HG02678 (cell line): ENCODE measurements around the gene BMAL2.

Experiments
- ATAC-seq: cut with Tn5 transposase; IDR thresholded peaks from one replicate; pipeline ENCODE4 v1.9.1; 2021; ENCODE audit warnings: mild to moderate bottlenecking, moderate library complexity; ENCODE audit not compliant: unreplicated experiment

BMAL2 gene

DNA sequence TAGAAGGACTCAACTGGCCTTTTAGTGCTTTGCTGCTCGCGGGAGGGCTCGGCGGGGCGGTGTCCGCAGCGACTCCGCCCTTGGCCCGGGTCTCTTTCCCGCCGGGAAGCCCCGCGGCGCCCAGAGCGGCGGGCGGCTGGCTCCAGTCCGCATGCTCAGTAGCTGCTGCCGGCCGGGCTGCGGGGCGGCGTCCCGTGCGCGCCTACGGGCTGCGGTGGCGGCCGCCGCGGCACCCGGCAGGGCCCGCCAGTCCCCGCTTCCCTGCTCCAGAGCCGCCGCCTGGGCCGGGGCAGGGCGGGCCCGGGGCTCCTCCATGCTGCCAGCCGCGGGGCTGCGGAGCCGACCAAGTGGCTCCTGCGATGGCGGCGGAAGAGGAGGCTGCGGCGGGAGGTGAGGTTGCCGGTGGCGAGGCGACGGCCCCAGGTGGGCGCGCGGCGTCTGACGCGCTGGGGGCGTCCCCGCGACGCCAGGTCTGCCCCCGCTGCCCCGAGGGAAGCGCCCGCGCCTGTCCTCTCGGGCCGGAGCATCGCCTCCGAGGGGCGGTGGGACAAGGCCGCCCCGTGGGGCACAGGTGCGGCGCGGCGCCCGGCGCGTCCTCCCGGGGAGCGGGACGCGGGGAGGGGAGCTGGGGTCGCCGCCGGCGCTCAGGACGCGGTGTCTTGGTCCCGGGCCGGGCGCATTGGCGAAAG lies at the start of gene BMAL2:
Gene BMAL2, plus strand, starts transcription at position 123 of the 689 bp plus-strand sequence. Its CDS starts 237 bp downstream, at position 360.
- ATAC-seq: peak; percentile 43

GRCh38 chr12:27284021-27284420 lies 48.6 kb upstream of the BMAL2 start:
- ATAC-seq: no peak

- ATAC-seq: peak; percentile 61
Observed at GRCh38 chr12:27284751-27285150, 47.9 kb upstream of the BMAL2 start.

DNA sequence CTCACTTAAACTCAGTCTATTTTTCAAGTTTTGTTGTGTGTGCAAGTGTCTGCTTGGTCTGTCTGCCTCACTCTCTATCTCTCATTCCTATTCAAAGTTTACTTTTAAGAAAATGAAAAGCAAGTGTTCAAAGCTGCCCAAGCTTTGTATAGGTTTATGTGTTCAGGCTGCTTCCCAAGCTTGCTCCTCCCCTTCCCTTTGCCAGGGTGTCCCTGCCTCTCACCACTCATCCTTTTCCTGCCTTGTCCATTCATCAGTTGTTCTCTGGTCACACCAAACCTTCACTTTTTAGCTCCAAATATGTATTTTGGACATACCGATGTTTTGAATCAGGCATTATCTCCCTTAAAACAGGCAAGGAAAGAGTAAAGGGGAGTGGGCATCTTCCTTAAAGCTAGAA lies 47.2 kb upstream of the BMAL2 start:
- ATAC-seq: no peak

- ATAC-seq: no peak
Observed at GRCh38 chr12:27289414-27289813, 43.2 kb upstream of the BMAL2 start.

DNA sequence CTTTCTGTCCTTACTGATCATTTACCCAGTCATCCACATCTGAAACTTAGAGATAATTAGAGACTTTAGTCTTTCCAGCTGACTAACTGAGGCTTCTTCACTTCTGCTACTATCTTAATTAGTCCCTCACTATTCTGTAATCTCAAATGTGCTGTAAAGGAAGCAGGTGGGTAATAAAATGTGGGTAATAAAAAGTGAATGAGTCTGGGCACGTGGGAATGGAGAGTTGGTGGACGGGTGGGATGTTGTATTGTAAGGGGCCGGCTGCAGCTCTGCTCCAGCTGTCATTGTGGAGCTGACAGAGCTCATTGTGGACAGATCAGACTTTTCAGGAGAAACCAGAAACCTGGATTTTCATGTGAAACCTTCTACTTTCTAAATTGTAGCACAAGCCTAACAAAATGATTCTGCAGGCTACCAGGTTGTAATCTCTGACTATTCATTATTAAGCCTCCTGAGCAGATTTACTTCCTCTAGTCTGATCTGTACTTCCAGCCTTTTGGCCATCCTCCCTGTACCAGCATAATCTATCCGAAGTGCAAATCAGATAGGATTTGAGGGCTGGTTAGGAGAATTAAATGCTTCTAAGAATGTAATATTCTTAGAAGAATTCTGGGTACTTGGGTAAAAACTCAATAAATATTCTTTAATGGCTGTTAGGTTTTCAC lies 42.0 kb upstream of the BMAL2 start:
- ATAC-seq: no peak

DNA sequence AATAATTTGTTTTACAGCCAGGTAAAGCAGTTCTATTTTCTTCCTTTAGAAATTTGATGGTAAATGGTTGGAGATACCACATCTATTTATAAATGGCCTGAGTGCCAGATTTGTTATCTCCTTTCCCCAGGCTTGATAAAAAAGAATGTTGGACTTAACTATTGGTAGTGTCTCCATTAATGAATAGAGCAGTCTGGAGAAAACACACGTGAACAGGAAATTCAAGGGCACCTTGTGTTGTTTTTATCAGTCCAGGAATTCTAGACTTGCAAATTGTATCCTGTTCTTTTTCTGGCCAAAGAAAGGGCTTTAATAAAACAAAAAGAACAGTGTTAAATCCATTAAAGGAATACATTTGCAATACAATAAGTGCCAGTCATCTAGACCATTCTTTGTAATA lies 40.8 kb upstream of the BMAL2 start:
- ATAC-seq: no peak

GRCh38 chr12:27292718-27293117 lies 39.9 kb upstream of the BMAL2 start:
- no peak for ATAC-seq

DNA sequence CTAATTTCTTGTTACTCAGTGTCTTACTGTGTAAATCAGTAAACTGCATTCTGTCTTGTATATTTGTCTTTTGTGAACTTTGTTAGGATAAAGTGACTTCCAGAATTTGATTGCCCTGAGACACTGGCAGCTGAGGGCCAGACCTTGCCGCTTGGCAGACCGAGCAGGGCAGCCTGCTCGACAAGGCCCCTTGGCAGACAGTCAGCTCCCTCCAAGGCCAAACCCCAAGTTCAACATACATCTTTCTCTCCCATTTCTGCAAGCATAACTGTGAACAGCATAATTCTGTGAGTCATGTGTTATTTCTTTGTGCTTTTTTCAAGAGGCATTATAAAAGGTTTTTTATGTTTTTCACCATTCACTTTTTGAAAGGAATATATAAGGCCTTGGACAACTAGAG lies 39.2 kb upstream of the BMAL2 start:
- no peak for ATAC-seq

DNA sequence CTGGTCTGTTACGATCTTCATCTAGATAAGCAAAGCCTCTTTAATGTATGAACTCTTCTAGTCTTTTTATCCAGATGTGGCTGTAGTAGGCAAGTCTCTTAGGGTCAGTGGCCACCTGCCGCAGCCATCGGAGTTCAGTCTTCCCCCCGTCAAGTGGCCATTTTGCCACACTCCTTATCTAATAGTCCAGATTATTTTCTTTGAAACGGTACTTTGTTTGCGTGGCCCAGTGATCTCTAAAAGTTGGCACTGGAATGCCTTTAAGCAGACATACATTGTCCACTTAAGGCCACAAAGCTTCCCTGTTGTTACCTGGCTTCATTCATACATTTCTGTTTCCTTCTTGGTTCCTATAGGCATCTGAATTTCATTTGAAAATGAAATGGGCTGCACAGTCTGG lies 36.0 kb upstream of the BMAL2 start:
- no peak for ATAC-seq

DNA sequence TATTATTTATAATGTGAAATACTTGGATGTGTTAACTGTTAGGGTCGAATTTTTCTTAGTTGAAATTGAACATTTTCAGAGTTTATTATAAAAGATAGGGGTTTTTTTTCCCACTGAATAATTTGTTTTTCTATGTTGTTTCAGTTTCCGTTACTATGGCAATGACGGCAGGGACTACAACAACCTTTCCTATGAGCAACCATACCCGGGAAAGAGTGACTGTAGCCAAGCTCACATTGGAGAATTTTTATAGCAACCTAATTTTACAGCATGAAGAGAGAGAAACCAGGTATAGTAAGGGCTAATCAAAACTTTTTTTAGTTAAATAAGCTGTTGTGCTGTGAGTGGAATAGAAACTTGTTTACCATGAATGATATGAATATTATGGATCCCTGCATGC lies 35.1 kb upstream of the BMAL2 start:
- ATAC-seq: no peak

- no peak for ATAC-seq
Observed at GRCh38 chr12:27299102-27299501, 33.5 kb upstream of the BMAL2 start.

- no peak for ATAC-seq
Observed at GRCh38 chr12:27300226-27300625, 32.4 kb upstream of the BMAL2 start.

GRCh38 chr12:27303139-27304111 lies 29.2 kb upstream of the BMAL2 start:
- no peak for ATAC-seq

DNA sequence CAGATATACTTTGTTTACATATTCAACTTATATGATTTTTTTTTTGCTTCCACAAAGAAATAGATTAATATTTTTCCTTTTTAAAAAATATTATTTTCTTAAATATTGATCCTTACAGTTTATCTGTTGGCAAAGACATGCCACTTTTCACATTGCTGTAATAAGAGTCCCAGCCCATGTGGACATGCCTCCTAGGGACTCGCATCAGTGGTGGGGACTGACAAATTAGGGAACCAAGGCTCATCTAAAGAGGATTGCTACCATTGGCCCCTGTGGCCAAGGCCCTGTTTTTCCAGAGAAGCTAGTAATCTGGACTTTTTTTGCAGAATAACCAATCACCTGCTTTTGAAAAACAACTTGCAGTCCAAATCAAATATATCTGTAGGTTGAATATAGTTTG lies 27.8 kb upstream of the BMAL2 start:
- no peak for ATAC-seq

DNA sequence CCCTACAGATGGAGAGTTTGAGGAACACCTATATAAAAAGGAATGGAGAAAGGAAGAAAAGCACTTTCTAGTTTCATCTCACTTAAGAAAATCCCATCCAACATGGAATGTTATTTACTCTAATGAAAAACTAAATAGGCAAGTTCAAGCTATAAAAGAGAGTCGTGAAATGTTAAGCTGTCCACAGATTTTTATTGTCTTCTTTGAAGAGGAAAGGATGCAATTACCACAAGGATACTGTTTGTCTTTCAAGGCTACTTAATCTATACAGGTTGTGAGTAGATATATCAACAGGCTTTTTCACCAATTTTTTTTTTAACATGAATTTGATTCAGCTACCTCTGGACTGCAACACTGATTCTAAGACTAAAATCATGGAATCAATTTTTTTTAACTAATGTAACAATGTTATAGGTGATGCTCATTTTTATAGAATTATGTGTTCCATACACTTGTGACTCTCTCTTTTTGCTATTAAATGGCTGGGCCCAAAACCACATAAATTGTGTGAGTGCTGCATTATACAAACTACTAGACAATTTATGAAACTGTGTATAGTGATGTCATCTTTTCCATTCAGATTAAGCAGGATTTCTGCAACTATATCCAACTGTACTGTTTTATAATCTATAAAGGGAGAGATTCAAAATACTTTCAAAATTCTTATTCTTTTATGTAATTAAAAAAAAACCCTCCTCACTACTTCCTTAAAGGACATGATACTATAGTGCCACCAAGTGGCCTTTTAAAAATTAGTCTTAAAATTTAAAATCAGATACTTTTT lies 26.8 kb upstream of the BMAL2 start:
- no peak for ATAC-seq

DNA sequence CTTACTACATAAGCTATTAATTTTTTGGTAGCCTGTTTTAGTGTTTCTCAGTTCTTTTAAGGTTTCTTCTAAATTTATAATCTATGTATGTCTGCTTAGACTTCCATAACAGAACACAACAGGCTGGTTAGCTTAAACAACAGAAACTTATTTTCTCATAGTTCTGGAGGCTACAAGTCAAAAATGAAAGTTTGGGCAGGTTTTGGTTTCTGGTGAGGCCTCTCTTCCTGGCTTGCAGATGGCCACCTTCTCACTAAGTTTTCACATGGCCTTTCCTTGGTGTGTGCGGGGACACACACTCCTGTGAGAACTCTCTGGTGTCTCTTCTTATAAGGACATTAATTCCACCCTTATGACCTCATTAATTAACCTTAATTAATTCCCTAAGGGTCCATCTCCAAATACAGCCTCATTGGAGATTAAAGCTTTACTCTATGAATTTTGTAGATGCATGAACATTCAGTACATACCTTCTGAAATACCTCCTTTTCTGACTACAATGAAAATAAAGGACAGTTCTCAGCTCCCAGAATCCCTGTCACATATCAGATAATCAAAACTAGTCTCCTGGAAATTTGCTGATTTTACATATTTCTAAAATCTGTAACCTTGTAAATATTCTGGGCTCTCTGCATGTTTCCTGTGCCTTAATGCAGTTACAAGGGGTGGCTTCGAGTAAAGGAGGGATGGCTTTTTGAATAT lies 23.2 kb upstream of the BMAL2 start:
- ATAC-seq: peak; percentile 72

DNA sequence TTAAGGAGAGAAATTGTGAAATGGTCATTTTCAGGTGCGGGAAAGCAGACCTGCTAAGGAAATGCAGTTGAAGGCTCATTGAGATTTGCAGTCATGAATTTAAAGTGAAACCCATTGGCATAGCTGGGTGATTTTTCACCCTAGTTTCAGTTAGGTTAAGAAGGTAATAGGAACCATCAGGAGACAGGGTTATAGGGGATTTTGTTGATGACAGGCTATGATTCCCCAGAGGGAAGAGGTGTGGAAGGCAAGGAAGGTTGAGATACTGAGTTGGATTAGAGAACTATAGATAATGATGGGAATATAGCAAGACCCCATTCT lies 22.7 kb upstream of the BMAL2 start:
- ATAC-seq: no peak

DNA sequence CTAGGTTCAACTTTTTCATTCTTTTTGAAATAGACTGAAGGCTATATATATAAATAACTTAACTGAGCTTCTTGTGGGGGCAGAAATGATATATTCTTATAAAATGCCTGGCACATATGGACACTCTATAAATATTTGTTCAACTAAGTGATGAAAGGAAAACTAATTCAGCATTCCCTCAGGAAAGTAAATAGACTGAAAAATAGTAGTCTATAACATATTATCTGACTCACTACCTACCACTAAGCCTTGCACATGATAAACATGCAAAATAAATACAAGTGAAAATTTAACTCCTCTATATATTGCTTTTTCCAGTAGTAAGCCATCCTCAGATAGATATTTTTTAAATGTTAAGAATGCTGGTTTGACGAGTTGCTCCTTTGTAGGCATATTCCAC lies 15.7 kb upstream of the BMAL2 start:
- ATAC-seq: no peak

- ATAC-seq: no peak
Observed at GRCh38 chr12:27319409-27319808, 13.2 kb upstream of the BMAL2 start.
